GM23338 (cell line): ENCODE results near the gene UBALD1. TPM values are rescaled to one million over a fixed set of nuclear protein-coding genes. Genes with fewer than 3 reads are reported as not detected.

ENCODE experiments used
- ATAC-seq: fragments of 200-7000 bp; cut with Tn5 transposase; 3 replicates; pipeline ENCODE4 v1.9.1; 2020
- DNase-seq: peaks from one replicate; pipeline ENCODE4 v3.0.0-alpha.2; 2015; ENCODE audit warnings: low spot score
- H2AFZ ChIP-seq: fragments of 200-600 bp; sonication (generic); 2 replicates; pipeline ENCODE4 v1.8.0; 2016; ENCODE audit warnings: antibody characterized with exemption, mild to moderate bottlenecking, moderate library complexity
- H3F3A ChIP-seq: fragments of 200-600 bp; sonication (generic); replicated peaks from 2 replicates; pipeline ENCODE4 v1.8.0; 2017; ENCODE audit warnings: antibody characterized with exemption, mixed run types, low read depth
- H3K27ac ChIP-seq: fragments of 200-600 bp; sonication (generic); 2 replicates; pipeline ENCODE4 v1.6.1; 2016; ENCODE audit warnings: low read depth
- H3K27me3 ChIP-seq: fragments of 200-600 bp; sonication (generic); 2 replicates; pipeline ENCODE4 v1.8.0; 2016; ENCODE audit warnings: mild to moderate bottlenecking, mixed run types, moderate library complexity; ENCODE audit not compliant: insufficient read depth
- H3K36me3 ChIP-seq: fragments of 200-600 bp; sonication (generic); 2 replicates; pipeline ENCODE4 v1.8.0; 2016; ENCODE audit warnings: mild to moderate bottlenecking; ENCODE audit not compliant: insufficient read depth
- H3K4me1 ChIP-seq: fragments of 200-600 bp; sonication (generic); 2 replicates; pipeline ENCODE4 v1.8.0; 2016; ENCODE audit warnings: mild to moderate bottlenecking, moderate library complexity; ENCODE audit not compliant: insufficient read depth
- H3K4me2 ChIP-seq: fragments of 200-600 bp; sonication (generic); 2 replicates; pipeline ENCODE4 v1.7.1; 2017; ENCODE audit warnings: mixed run types
- H3K4me3 ChIP-seq: fragments of 200-600 bp; sonication (generic); 2 replicates; pipeline ENCODE4 v1.6.1; 2016; ENCODE audit warnings: mixed run types
- H3K79me2 ChIP-seq: fragments of 200-600 bp; sonication (generic); replicated peaks from 2 replicates; pipeline ENCODE4 v1.8.0; 2017; ENCODE audit warnings: mild to moderate bottlenecking; ENCODE audit not compliant: insufficient read depth
- H3K9me2 ChIP-seq: fragments of 200-600 bp; sonication (generic); 2 replicates; pipeline ENCODE4 v1.8.0; 2017; ENCODE audit not compliant: insufficient read depth
- H4K20me1 ChIP-seq: fragments of 200-600 bp; sonication (generic); replicated peaks from 2 replicates; pipeline ENCODE4 v1.8.0; 2017; ENCODE audit warnings: mild to moderate bottlenecking; ENCODE audit not compliant: insufficient read depth
- H3K27ac Mint-ChIP-seq: 2 replicates; pipeline ENCODE4 v1.8.0; 2020; ENCODE audit warnings: inconsistent platforms, mild to moderate bottlenecking, moderate library complexity, mixed read lengths
- H3K27me3 Mint-ChIP-seq: 3 replicates; pipeline ENCODE4 v1.8.0; 2022; ENCODE audit warnings: low read depth, mild to moderate bottlenecking, moderate library complexity, mixed read lengths, inconsistent platforms; ENCODE audit not compliant: insufficient read depth, poor library complexity
- H3K36me3 Mint-ChIP-seq: 3 replicates; pipeline ENCODE4 v1.8.0; 2021; ENCODE audit warnings: low read depth, mild to moderate bottlenecking, inconsistent platforms, moderate library complexity, mixed read lengths
- H3K4me1 Mint-ChIP-seq: 3 replicates; pipeline ENCODE4 v1.8.0; 2020; ENCODE audit warnings: mild to moderate bottlenecking, inconsistent platforms, mixed read lengths
- H3K4me3 Mint-ChIP-seq: 3 replicates; pipeline ENCODE4 v1.8.0; 2021; ENCODE audit warnings: moderate library complexity, mild to moderate bottlenecking, inconsistent platforms, mixed read lengths
- H3K9me3 Mint-ChIP-seq: 3 replicates; pipeline ENCODE4 v1.8.0; 2020; ENCODE audit warnings: moderate library complexity, mild to moderate bottlenecking, inconsistent platforms, mixed read lengths
- CREB1 ChIP-seq: fragments of 250-450 bp; sonication (Bioruptor Pico); IDR thresholded peaks from 2 replicates; pipeline ENCODE4 v1.5.0; 2020; ENCODE audit warnings: low read depth, mild to moderate bottlenecking, moderate library complexity
- EZH2 ChIP-seq: fragments of 200-600 bp; sonication (generic); IDR thresholded peaks from one replicate; pipeline ENCODE4 v1.8.0; 2017; ENCODE audit warnings: antibody characterized with exemption, mild to moderate bottlenecking, low read depth; ENCODE audit not compliant: unreplicated experiment
- EZH2phosphoT487 ChIP-seq: fragments of 200-600 bp; sonication (generic); IDR thresholded peaks from one replicate; pipeline ENCODE4 v1.8.1; 2018; ENCODE audit warnings: antibody characterized with exemption; ENCODE audit not compliant: unreplicated experiment
- JUNB ChIP-seq: IDR thresholded peaks from one replicate; pipeline ENCODE4 v1.6.1; 2016; ENCODE audit warnings: antibody characterized with exemption; ENCODE audit not compliant: unreplicated experiment
- NANOG ChIP-seq: IDR thresholded peaks from 2 replicates; pipeline ENCODE4 v1.6.1; 2016; ENCODE audit warnings: antibody characterized with exemption, borderline replicate concordance
- POLR2AphosphoS5 ChIP-seq: IDR thresholded peaks from 2 replicates; pipeline ENCODE4 v1.6.1; 2016; ENCODE audit warnings: antibody characterized with exemption, low read depth
- STAT1 ChIP-seq: IDR thresholded peaks from one replicate; pipeline ENCODE4 v1.6.1; 2016; ENCODE audit warnings: antibody characterized with exemption; ENCODE audit not compliant: unreplicated experiment
- ZNF114 ChIP-seq: fragments of 250-450 bp; sonication (Bioruptor Pico); IDR thresholded peaks from 2 replicates; pipeline ENCODE4 v1.5.0; 2020; ENCODE audit warnings: mild to moderate bottlenecking, moderate library complexity
- ZNF331 ChIP-seq: fragments of 250-450 bp; sonication (Bioruptor Pico); IDR thresholded peaks from 2 replicates; pipeline ENCODE4 v1.5.0; 2020; ENCODE audit warnings: low read depth, mild to moderate bottlenecking, moderate library complexity
- polyA plus RNA-seq: library from polyadenylated mRNA; unstranded; fragments of >200 nt; fragmentation: Nextera tagmentation; extraction: Ambion mirVana; gene quantifications from 2 replicates; pipeline ENCODE4 v1.2.1, GENCODE V29; 2016
- total RNA-seq: library from RNA; depleted of rRNA; stranded (reverse); fragments of >200 nt; shearing (Covaris generic); gene quantifications from 2 replicates; pipeline ENCODE4 v1.2.3, GENCODE V29; 2014
- TF ChIP-seq, protein P1 (sequence below): IDR thresholded peaks from 2 replicates; pipeline ENCODE4 v1.6.1; 2016; ENCODE audit warnings: antibody characterized with exemption
- TF ChIP-seq, protein P2 (sequence below), 2 experiments: fragments of 200-600 bp in 1 of 2; sonication (generic) in 1 of 2; conservative IDR thresholded peaks; 2 replicates each; pipeline versions ENCODE4 v1.5.1 to v1.6.1; 2016 to 2017; ENCODE audit warnings: antibody characterized with exemption in 2 of 2, low read depth in 2 of 2, mild to moderate bottlenecking in 2 of 2, moderate library complexity in 1 of 2
- TF ChIP-seq, protein P3 (sequence below): fragments of 250-450 bp; sonication (Bioruptor Pico); IDR thresholded peaks from 2 replicates; pipeline ENCODE4 v1.5.0; 2020; ENCODE audit warnings: mild to moderate bottlenecking, moderate library complexity

UBALD1 gene
- total and polyA plus RNA-seq, 2 experiments from 2014 or later = 20.7 to 32.8 TPM

DNA sequence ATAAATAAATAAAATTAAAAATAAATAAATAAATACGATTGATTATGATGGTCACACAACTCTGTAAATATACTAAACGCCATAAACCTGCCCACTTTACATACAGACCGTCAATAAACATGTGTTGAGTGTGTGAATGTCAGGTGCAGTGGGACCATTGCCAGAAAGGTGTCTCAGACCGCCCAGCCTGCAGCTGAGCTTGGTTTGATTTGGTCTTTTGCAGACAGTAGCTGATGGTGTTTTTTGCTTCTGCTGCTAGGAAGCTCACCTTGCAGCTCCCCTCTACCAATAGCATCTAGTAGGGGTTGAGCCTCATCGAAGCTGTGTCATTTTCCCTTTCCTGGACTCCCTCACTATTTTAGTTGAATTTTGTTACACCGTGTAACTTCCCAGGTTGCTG is 23.5 kb downstream of the UBALD1 start:
- Histone ChIP-seq H3K27ac (no peak overlapping the region), H4K20me1 (no peaks in the 10 kb centered on the region), H2AFZ (no peak overlapping the region), H3K4me1 (peaks cover 9% of the 10 kb centered on the region), H3K27me3 (no peaks in the 10 kb centered on the region), H3K4me2 (no peak overlapping the region), H3K79me2 (no peaks in the 10 kb centered on the region), H3K4me3 (no peak overlapping the region), H3K36me3 (no peaks in the 10 kb centered on the region), H3K9me2 (no peaks in the 10 kb centered on the region), H3F3A (no peaks in the 10 kb centered on the region; the same call in 1 of the 2 replicates)
- ATAC-seq (no peak), DNase-seq (no peak)
- TF ChIP-seq CREB1 (CRISPR knock-in tag) (no peak), NANOG (no peak)
- TF ChIP-seq, protein P1, sequence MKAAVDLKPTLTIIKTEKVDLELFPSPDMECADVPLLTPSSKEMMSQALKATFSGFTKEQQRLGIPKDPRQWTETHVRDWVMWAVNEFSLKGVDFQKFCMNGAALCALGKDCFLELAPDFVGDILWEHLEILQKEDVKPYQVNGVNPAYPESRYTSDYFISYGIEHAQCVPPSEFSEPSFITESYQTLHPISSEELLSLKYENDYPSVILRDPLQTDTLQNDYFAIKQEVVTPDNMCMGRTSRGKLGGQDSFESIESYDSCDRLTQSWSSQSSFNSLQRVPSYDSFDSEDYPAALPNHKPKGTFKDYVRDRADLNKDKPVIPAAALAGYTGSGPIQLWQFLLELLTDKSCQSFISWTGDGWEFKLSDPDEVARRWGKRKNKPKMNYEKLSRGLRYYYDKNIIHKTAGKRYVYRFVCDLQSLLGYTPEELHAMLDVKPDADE = no peak
- H3K27me3 Mint-ChIP-seq = peaks cover 6% of the 10 kb centered on the region
- H3K36me3 Mint-ChIP-seq = peaks cover 15% of the 10 kb centered on the region; the same call in 2 of the 3 replicates
- no peak overlapping the region for H3K27ac Mint-ChIP-seq
- peaks cover 16% of the 10 kb centered on the region for H3K4me1 Mint-ChIP-seq
- H3K4me3 Mint-ChIP-seq = no peak overlapping the region
- H3K9me3 Mint-ChIP-seq = peaks cover 17% of the 10 kb centered on the region

DNA sequence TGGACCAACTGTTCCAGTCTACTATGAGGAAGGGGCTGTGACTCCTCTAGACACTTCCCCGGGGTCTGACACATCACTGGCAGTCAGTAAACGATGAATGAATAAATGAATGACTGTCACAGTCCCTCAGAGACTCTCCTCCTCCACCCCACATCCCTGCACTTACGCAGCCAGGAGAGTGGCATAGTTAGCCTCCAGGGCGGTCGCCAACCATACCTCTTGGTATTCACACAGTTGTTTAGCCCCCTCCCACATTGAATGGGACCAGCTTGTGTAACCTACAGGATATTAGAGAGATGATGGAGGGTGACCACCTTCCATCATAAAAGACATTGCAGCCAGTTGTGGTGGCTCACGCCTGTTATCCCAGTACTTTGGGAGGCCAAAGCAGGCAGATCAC is 25.7 kb downstream of the UBALD1 start:
- Mint-ChIP-seq H3K27ac (no peak overlapping the region), H3K27me3 (no peaks in the 10 kb centered on the region), H3K4me3 (no peak overlapping the region), H3K36me3 (peaks cover 12% of the 10 kb centered on the region), H3K4me1 (peaks cover 18% of the 10 kb centered on the region), H3K9me3 (peaks cover 17% of the 10 kb centered on the region)
- H3K36me3 ChIP-seq = no peaks in the 10 kb centered on the region
- H3K27ac ChIP-seq = no peak overlapping the region
- ATAC-seq (no peak), DNase-seq (no peak)
- no peaks in the 10 kb centered on the region for H3K9me2 ChIP-seq
- no peak overlapping the region for H2AFZ ChIP-seq
- H3K79me2 ChIP-seq = no peaks in the 10 kb centered on the region
- no peaks in the 10 kb centered on the region for H4K20me1 ChIP-seq
- peaks cover 9% of the 10 kb centered on the region for H3K4me1 ChIP-seq
- H3K4me2 ChIP-seq = no peak overlapping the region
- H3F3A ChIP-seq = no peaks in the 10 kb centered on the region; the same call in 1 of the 2 replicates
- no peaks in the 10 kb centered on the region for H3K27me3 ChIP-seq
- H3K4me3 ChIP-seq = no peak overlapping the region
- TF ChIP-seq ZNF114 (CRISPR knock-in tag) (no peak), JUNB (no peak), NANOG (no peak), STAT1 (no peak), EZH2phosphoT487 (no peak), POLR2AphosphoS5 (no peak), ZNF331 (no peak), EZH2 (no peak), CREB1 (CRISPR knock-in tag) (no peak)
- TF ChIP-seq, protein P1 = no peak
- TF ChIP-seq, protein P2, sequence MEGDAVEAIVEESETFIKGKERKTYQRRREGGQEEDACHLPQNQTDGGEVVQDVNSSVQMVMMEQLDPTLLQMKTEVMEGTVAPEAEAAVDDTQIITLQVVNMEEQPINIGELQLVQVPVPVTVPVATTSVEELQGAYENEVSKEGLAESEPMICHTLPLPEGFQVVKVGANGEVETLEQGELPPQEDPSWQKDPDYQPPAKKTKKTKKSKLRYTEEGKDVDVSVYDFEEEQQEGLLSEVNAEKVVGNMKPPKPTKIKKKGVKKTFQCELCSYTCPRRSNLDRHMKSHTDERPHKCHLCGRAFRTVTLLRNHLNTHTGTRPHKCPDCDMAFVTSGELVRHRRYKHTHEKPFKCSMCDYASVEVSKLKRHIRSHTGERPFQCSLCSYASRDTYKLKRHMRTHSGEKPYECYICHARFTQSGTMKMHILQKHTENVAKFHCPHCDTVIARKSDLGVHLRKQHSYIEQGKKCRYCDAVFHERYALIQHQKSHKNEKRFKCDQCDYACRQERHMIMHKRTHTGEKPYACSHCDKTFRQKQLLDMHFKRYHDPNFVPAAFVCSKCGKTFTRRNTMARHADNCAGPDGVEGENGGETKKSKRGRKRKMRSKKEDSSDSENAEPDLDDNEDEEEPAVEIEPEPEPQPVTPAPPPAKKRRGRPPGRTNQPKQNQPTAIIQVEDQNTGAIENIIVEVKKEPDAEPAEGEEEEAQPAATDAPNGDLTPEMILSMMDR (conservative IDR thresholded peaks at IDR 0.05; ENCODE audit: low read depth in 2 of 2) = no peak
- TF ChIP-seq, protein P3, sequence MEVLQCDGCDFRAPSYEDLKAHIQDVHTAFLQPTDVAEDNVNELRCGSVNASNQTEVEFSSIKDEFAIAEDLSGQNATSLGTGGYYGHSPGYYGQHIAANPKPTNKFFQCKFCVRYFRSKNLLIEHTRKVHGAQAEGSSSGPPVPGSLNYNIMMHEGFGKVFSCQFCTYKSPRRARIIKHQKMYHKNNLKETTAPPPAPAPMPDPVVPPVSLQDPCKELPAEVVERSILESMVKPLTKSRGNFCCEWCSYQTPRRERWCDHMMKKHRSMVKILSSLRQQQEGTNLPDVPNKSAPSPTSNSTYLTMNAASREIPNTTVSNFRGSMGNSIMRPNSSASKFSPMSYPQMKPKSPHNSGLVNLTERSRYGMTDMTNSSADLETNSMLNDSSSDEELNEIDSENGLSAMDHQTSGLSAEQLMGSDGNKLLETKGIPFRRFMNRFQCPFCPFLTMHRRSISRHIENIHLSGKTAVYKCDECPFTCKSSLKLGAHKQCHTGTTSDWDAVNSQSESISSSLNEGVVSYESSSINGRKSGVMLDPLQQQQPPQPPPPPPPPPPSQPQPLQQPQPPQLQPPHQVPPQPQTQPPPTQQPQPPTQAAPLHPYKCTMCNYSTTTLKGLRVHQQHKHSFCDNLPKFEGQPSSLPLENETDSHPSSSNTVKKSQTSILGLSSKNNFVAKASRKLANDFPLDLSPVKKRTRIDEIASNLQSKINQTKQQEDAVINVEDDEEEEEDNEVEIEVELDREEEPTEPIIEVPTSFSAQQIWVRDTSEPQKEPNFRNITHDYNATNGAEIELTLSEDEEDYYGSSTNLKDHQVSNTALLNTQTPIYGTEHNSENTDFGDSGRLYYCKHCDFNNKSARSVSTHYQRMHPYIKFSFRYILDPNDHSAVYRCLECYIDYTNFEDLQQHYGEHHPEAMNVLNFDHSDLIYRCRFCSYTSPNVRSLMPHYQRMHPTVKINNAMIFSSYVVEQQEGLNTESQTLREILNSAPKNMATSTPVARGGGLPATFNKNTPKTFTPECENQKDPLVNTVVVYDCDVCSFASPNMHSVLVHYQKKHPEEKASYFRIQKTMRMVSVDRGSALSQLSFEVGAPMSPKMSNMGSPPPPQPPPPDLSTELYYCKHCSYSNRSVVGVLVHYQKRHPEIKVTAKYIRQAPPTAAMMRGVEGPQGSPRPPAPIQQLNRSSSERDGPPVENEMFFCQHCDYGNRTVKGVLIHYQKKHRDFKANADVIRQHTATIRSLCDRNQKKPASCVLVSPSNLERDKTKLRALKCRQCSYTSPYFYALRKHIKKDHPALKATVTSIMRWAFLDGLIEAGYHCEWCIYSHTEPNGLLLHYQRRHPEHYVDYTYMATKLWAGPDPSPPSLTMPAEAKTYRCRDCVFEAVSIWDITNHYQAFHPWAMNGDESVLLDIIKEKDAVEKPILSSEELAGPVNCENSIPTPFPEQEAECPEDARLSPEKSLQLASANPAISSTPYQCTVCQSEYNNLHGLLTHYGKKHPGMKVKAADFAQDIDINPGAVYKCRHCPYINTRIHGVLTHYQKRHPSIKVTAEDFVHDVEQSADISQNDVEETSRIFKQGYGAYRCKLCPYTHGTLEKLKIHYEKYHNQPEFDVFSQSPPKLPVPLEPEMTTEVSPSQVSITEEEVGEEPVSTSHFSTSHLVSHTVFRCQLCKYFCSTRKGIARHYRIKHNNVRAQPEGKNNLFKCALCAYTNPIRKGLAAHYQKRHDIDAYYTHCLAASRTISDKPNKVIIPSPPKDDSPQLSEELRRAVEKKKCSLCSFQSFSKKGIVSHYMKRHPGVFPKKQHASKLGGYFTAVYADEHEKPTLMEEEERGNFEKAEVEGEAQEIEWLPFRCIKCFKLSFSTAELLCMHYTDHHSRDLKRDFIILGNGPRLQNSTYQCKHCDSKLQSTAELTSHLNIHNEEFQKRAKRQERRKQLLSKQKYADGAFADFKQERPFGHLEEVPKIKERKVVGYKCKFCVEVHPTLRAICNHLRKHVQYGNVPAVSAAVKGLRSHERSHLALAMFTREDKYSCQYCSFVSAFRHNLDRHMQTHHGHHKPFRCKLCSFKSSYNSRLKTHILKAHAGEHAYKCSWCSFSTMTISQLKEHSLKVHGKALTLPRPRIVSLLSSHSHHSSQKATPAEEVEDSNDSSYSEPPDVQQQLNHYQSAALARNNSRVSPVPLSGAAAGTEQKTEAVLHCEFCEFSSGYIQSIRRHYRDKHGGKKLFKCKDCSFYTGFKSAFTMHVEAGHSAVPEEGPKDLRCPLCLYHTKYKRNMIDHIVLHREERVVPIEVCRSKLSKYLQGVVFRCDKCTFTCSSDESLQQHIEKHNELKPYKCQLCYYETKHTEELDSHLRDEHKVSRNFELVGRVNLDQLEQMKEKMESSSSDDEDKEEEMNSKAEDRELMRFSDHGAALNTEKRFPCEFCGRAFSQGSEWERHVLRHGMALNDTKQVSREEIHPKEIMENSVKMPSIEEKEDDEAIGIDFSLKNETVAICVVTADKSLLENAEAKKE (CRISPR knock-in tag) = no peak
